ENCODE measurements around the gene SRSF8.

The SRSF8 gene

GRCh38 chr11:95100856-95101507 lies 34.3 kb downstream of the SRSF8 start:
- Histone ChIP-seq H2AK5ac (ENCODE audit: low read length) (no peak overlapping the region), H3K36me3 (ENCODE audit: control insufficient read depth in 1 of 2, insufficient read depth in 2 of 2, low read length in 2 of 2) (no peaks in the 10 kb centered on the region), H3K18ac (ENCODE audit: low read length) (no peak overlapping the region), H3K79me2 (ENCODE audit: control insufficient read depth, insufficient read depth, low read length, poor library complexity) (no peaks in the 10 kb centered on the region), H3K4me2 (ENCODE audit: low read length) (no peak overlapping the region), H3K4me1 (ENCODE audit: control insufficient read depth in 1 of 2, insufficient read depth in 2 of 2, low read length in 2 of 2) (peaks cover 2 to 7% of the 10 kb centered on the region in 2 experiments), H3K14ac (ENCODE audit: low read length) (no peak overlapping the region), H2BK120ac (ENCODE audit: insufficient read depth, low read length, poor library complexity) (no peak overlapping the region), H3K4ac (ENCODE audit: low read depth, low read length) (no peak overlapping the region), H2BK5ac (ENCODE audit: low read depth, low read length, poor library complexity) (no peak overlapping the region), H2AFZ (ENCODE audit: insufficient read depth, low read length, poor library complexity) (no peak overlapping the region), H3K27me3 (ENCODE audit: insufficient read depth, low read length) (no peaks in the 10 kb centered on the region), H3K9me3 (ENCODE audit: insufficient read depth, low read depth, low read length) (no peaks in the 10 kb centered on the region), H3K23ac (ENCODE audit: low read length) (no peak overlapping the region), H3K9ac (ENCODE audit: low read length) (no peak overlapping the region), H4K8ac (ENCODE audit: low read depth, low read length) (no peak overlapping the region), H3K4me3 (ENCODE audit: low read depth, low read length) (no peak overlapping the region), H3K79me1 (ENCODE audit: low read length) (no peaks in the 10 kb centered on the region), H2BK12ac (ENCODE audit: low read length) (no peak overlapping the region), H3K27ac (ENCODE audit: low read depth, low read length) (no peak overlapping the region), H4K12ac (ENCODE audit: low read depth, low read length) (no peak overlapping the region), H4K91ac (ENCODE audit: low read depth, low read length) (no peak overlapping the region)
- DNase-seq, result no peak
- no CpG with 5 or more reads among the region's 6 CpGs for WGBS (ENCODE audit: extremely low coverage, insufficient coverage, insufficient read length)

- Histone ChIP-seq H3K79me2 (ENCODE audit: control insufficient read depth, insufficient read depth, low read length, poor library complexity) (no peaks in the 10 kb centered on the region), H3K36me3 (ENCODE audit: control insufficient read depth in 1 of 2, insufficient read depth in 2 of 2, low read length in 2 of 2) (no peaks in the 10 kb centered on the region), H2BK120ac (ENCODE audit: insufficient read depth, low read length, poor library complexity) (no peak overlapping the region), H3K9ac (ENCODE audit: low read length) (no peak overlapping the region), H3K27ac (ENCODE audit: low read depth, low read length) (no peak overlapping the region), H2BK12ac (ENCODE audit: low read length) (no peak overlapping the region), H3K79me1 (ENCODE audit: low read length) (no peaks in the 10 kb centered on the region), H4K12ac (ENCODE audit: low read depth, low read length) (no peak overlapping the region), H3K18ac (ENCODE audit: low read length) (no peak overlapping the region), H3K4me3 (ENCODE audit: low read depth, low read length) (no peak overlapping the region), H3K27me3 (ENCODE audit: insufficient read depth, low read length) (no peaks in the 10 kb centered on the region), H3K23ac (ENCODE audit: low read length) (no peak overlapping the region), H3K4me1 (ENCODE audit: control insufficient read depth in 1 of 2, insufficient read depth in 2 of 2, low read length in 2 of 2) (peaks cover under 1 to 8% of the 10 kb centered on the region in 2 experiments), H3K4me2 (ENCODE audit: low read length) (no peak overlapping the region), H3K14ac (ENCODE audit: low read length) (no peak overlapping the region), H3K4ac (ENCODE audit: low read depth, low read length) (no peak overlapping the region), H4K91ac (ENCODE audit: low read depth, low read length) (no peak overlapping the region), H3K9me3 (ENCODE audit: insufficient read depth, low read depth, low read length) (no peaks in the 10 kb centered on the region), H2BK5ac (ENCODE audit: low read depth, low read length, poor library complexity) (no peak overlapping the region), H2AFZ (ENCODE audit: insufficient read depth, low read length, poor library complexity) (no peak overlapping the region), H4K8ac (ENCODE audit: low read depth, low read length) (no peak overlapping the region), H2AK5ac (ENCODE audit: low read length) (no peak overlapping the region)
- no peak for DNase-seq
- no CpG with 5 or more reads among the region's 1 CpG for WGBS (ENCODE audit: extremely low coverage, insufficient coverage, insufficient read length)
Observed at GRCh38 chr11:95101935-95102334, 35.2 kb downstream of the SRSF8 start.

DNA sequence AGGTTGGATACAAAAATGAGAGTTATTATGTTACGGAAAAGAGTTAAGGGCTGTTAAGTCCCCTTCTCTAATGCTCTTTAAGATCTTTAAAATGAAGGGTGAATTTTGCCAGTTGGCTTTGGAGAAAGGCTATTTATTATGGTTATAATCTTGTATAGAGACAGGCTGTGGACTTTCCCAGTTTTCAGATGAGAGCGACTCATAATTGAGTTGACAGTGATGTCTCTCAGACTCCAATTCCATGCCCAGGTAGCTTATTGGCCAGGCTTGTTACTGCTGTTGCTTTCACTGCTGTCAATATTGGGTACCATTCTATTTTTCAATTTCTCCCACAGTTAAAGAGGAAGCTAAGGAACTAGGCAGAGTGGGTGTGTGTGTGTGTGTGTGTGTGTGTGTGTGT lies 36.0 kb downstream of the SRSF8 start:
- Histone ChIP-seq H3K4me3 (ENCODE audit: low read depth, low read length) (no peak overlapping the region), H2BK5ac (ENCODE audit: low read depth, low read length, poor library complexity) (no peak overlapping the region), H2AFZ (ENCODE audit: insufficient read depth, low read length, poor library complexity) (no peak overlapping the region), H3K18ac (ENCODE audit: low read length) (no peak overlapping the region), H3K79me1 (ENCODE audit: low read length) (peaks cover 2% of the 10 kb centered on the region), H4K12ac (ENCODE audit: low read depth, low read length) (no peak overlapping the region), H3K9me3 (ENCODE audit: insufficient read depth, low read depth, low read length) (no peaks in the 10 kb centered on the region), H2AK5ac (ENCODE audit: low read length) (no peak overlapping the region), H4K91ac (ENCODE audit: low read depth, low read length) (no peak overlapping the region), H3K4me1 (ENCODE audit: control insufficient read depth in 1 of 2, insufficient read depth in 2 of 2, low read length in 2 of 2) (peaks cover 2 to 5% of the 10 kb centered on the region in 2 experiments), H3K27ac (ENCODE audit: low read depth, low read length) (no peak overlapping the region), H3K79me2 (ENCODE audit: control insufficient read depth, insufficient read depth, low read length, poor library complexity) (no peaks in the 10 kb centered on the region), H4K8ac (ENCODE audit: low read depth, low read length) (no peak overlapping the region), H2BK12ac (ENCODE audit: low read length) (no peak overlapping the region), H2BK120ac (ENCODE audit: insufficient read depth, low read length, poor library complexity) (no peak overlapping the region), H3K27me3 (ENCODE audit: insufficient read depth, low read length) (no peaks in the 10 kb centered on the region), H3K36me3 (ENCODE audit: control insufficient read depth in 1 of 2, insufficient read depth in 2 of 2, low read length in 2 of 2) (no peaks in the 10 kb centered on the region), H3K4me2 (ENCODE audit: low read length) (no peak overlapping the region), H3K9ac (ENCODE audit: low read length) (no peak overlapping the region), H3K14ac (ENCODE audit: low read length) (no peak overlapping the region), H3K4ac (ENCODE audit: low read depth, low read length) (no peak overlapping the region), H3K23ac (ENCODE audit: low read length) (no peak overlapping the region)
- no peak for DNase-seq
- 100% methylated on average over 1 of the region's 2 CpGs for WGBS (ENCODE audit: extremely low coverage, insufficient coverage, insufficient read length)

DNA sequence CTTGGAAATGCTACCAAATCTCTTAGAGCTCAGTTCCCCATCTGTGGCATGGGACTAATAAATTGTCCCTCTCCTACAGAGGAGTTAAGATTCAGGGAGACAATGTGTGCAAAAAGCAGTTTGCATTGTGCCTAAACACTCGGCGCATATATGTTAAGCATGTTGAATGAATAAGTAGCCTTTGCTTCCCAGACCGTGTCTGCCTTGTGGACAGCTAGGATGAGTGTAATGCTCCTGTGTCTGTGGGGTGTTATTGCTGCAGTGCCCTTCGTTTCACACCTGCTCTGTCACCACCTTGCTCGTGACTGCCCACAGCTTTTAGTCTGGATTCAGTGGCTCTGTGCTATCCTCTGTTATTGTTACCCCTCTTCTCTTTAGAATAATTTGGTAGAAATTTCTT lies 37.0 kb downstream of the SRSF8 start:
- peaks cover 8 to 13% of the 10 kb centered on the region in 2 experiments for H3K4me1 ChIP-seq (ENCODE audit: control insufficient read depth in 1 of 2, insufficient read depth in 2 of 2, low read length in 2 of 2)
- no peak overlapping the region for H2BK5ac ChIP-seq (ENCODE audit: low read depth, low read length, poor library complexity)
- no peak overlapping the region for H3K4me2 ChIP-seq (ENCODE audit: low read length)
- H3K9me3 ChIP-seq (ENCODE audit: insufficient read depth, low read depth, low read length), result no peaks in the 10 kb centered on the region
- no peak overlapping the region for H2BK120ac ChIP-seq (ENCODE audit: insufficient read depth, low read length, poor library complexity)
- H3K9ac ChIP-seq (ENCODE audit: low read length), result no peak overlapping the region
- no peak overlapping the region for H3K23ac ChIP-seq (ENCODE audit: low read length)
- H3K27me3 ChIP-seq (ENCODE audit: insufficient read depth, low read length), result no peaks in the 10 kb centered on the region
- H4K12ac ChIP-seq (ENCODE audit: low read depth, low read length), result no peak overlapping the region
- no peak overlapping the region for H2AK5ac ChIP-seq (ENCODE audit: low read length)
- H2BK12ac ChIP-seq (ENCODE audit: low read length), result no peak overlapping the region
- H2AFZ ChIP-seq (ENCODE audit: insufficient read depth, low read length, poor library complexity), result no peak overlapping the region
- H3K18ac ChIP-seq (ENCODE audit: low read length), result no peak overlapping the region
- H3K4me3 ChIP-seq (ENCODE audit: low read depth, low read length), result no peak overlapping the region
- H4K91ac ChIP-seq (ENCODE audit: low read depth, low read length), result no peak overlapping the region
- DNase-seq, result no peak
- no peaks in the 10 kb centered on the region for H3K36me3 ChIP-seq (ENCODE audit: control insufficient read depth in 1 of 2, insufficient read depth in 2 of 2, low read length in 2 of 2)
- peaks cover 9% of the 10 kb centered on the region for H3K79me1 ChIP-seq (ENCODE audit: low read length)
- no CpG with 5 or more reads among the region's 5 CpGs for WGBS (ENCODE audit: extremely low coverage, insufficient coverage, insufficient read length)
- no peaks in the 10 kb centered on the region for H3K79me2 ChIP-seq (ENCODE audit: control insufficient read depth, insufficient read depth, low read length, poor library complexity)
- no peak overlapping the region for H3K4ac ChIP-seq (ENCODE audit: low read depth, low read length)
- no peak overlapping the region for H3K14ac ChIP-seq (ENCODE audit: low read length)
- H3K27ac ChIP-seq (ENCODE audit: low read depth, low read length), result no peak overlapping the region
- no peak overlapping the region for H4K8ac ChIP-seq (ENCODE audit: low read depth, low read length)

Data from trophoblast cell (in vitro differentiated cells and primary cell).